Measurements from ENCODE around the gene UROC1.

DNA sequence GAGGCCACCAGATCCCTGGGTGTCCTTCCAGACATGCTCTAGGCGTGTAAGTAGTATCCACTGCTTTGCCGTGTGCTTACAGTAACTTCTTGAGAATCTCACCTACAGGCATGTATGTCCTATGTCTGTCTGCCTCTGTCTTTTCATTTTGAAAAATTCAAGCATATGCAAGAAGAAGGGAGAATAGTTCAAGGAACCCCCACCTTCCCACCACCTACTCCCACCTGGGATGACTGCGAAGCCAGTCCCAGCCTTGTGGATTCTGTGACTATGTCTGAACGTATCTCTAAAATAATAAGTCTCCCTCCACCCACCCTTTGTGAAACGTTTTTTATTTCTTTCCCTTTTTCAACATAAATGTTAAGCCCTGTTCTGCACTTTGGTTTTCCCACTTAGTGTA, 21.4 kb upstream of the UROC1 start:
- TF ChIP-seq, protein P1, sequence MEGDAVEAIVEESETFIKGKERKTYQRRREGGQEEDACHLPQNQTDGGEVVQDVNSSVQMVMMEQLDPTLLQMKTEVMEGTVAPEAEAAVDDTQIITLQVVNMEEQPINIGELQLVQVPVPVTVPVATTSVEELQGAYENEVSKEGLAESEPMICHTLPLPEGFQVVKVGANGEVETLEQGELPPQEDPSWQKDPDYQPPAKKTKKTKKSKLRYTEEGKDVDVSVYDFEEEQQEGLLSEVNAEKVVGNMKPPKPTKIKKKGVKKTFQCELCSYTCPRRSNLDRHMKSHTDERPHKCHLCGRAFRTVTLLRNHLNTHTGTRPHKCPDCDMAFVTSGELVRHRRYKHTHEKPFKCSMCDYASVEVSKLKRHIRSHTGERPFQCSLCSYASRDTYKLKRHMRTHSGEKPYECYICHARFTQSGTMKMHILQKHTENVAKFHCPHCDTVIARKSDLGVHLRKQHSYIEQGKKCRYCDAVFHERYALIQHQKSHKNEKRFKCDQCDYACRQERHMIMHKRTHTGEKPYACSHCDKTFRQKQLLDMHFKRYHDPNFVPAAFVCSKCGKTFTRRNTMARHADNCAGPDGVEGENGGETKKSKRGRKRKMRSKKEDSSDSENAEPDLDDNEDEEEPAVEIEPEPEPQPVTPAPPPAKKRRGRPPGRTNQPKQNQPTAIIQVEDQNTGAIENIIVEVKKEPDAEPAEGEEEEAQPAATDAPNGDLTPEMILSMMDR (conservative IDR thresholded peaks at IDR 0.05; ENCODE audit: low read depth, low read length), result no peak
- no peak for TF ChIP-seq EZH2 (IDR thresholded peaks at IDR 0.05; ENCODE audit: borderline replicate concordance, low read depth, low read length, poor library complexity, severe bottlenecking)
